ENCODE data around the gene WDR20. TPM values are rescaled to one million over a fixed set of nuclear protein-coding genes. Genes with fewer than 3 reads are reported as not detected.

WDR20 gene
- total and polyA plus RNA-seq, 2 of the 4 experiments (the other 2 are of a cell fraction), result 20.3 to 27.4 TPM

GRCh38 chr14:102145395-102145794 is 5.7 kb downstream of the WDR20 start:
- ChIA-PET POLR2A (ENCODE audit: unreplicated experiment) (no interaction called here), CTCF (no interaction called here)
- Histone ChIP-seq H2BK120ac (ENCODE audit: low read depth, low read length) (no peak overlapping the region), H3K9ac (ENCODE audit: low read depth, low read length) (no peak overlapping the region), H4K8ac (ENCODE audit: low read depth in 2 of 2, low read length in 2 of 2) (no peak overlapping the region), H3K23ac (ENCODE audit: low read depth, low read length) (no peak overlapping the region), H2AFZ (replicated peaks; ENCODE audit: low read length, poor library complexity) (no peak overlapping the region), H3K79me1 (ENCODE audit: low read depth in 1 of 2, low read length in 2 of 2) (peaks cover 12 to 67% of the 10 kb centered on the region in 2 experiments), H3K56ac (ENCODE audit: extremely low read depth, insufficient read depth, low read length) (no peak overlapping the region), H3K27me3 (ENCODE audit: control insufficient read depth, insufficient read depth, low read length) (no peaks in the 10 kb centered on the region), H2BK15ac (ENCODE audit: low read depth, low read length) (no peak overlapping the region), H3K18ac (ENCODE audit: low read depth, low read length) (no peak overlapping the region), H2BK20ac (ENCODE audit: low read depth, low read length) (no peak overlapping the region), H2BK5ac (ENCODE audit: low read depth, low read length, poor library complexity, severe bottlenecking) (no peak overlapping the region), H2AK9ac (replicated peaks; ENCODE audit: low read depth, low read length, poor library complexity) (no peak overlapping the region), H4K20me1 (ENCODE audit: insufficient read depth, low read length) (peaks cover 61% of the 10 kb centered on the region), H3K9me3 (ENCODE audit: control insufficient read depth, insufficient read depth, low read length) (no peaks in the 10 kb centered on the region), H4K5ac (ENCODE audit: low read depth, low read length) (no peak overlapping the region), H2AK5ac (ENCODE audit: low read depth, low read length) (no peak overlapping the region; the same call in 1 of the 2 replicates), H3K4me2 (ENCODE audit: low read depth, low read length) (no peak overlapping the region), H3K36me3 (ENCODE audit: control insufficient read depth, insufficient read depth, low read length) (peaks cover 3% of the 10 kb centered on the region), H3K4ac (ENCODE audit: low read depth, low read length) (no peak overlapping the region), H3K14ac (replicated peaks; ENCODE audit: low read depth, low read length) (no peak overlapping the region), H4K91ac (ENCODE audit: insufficient read depth, low read depth, low read length) (no peak overlapping the region), H3K4me3 (ENCODE audit: insufficient read depth, low read depth, low read length) (no peak overlapping the region), H3K9me1 (ENCODE audit: insufficient read depth, low read length) (peaks cover 5% of the 10 kb centered on the region; the same call in 1 of the 2 replicates), H3K27ac (ENCODE audit: insufficient read depth, low read length) (no peak overlapping the region), H3K4me1 (ENCODE audit: control insufficient read depth, insufficient read depth, low read length) (no peaks in the 10 kb centered on the region; the same call in 1 of the 2 replicates)
- dilution Hi-C loops (cut with HindIII; ENCODE audit: low sequenced_read_pairs, unreplicated experiment) (no loop called here), intact Hi-C loops (cut with micrococcal nuclease) (loop anchor here (5.0 kb wide), 1 partner anchor 147 kb away; no protein-coding TSS in a partner anchor), in situ Hi-C loops (cut with MboI; ENCODE audit: low sequenced_read_pairs) (loop anchor here (10.0 kb wide), 1 partner anchor 169 kb away; the partner anchor contains the start of gene ZNF839)
- no peak for DNase-seq
- no peak for TF ChIP-seq USF2 (IDR thresholded peaks at IDR 0.05; ENCODE audit: low read depth, low read length)
- no peak for TF ChIP-seq BHLHE40 (IDR thresholded peaks at IDR 0.05; ENCODE audit: low read depth, low read length)
- TF ChIP-seq FOS (IDR thresholded peaks at IDR 0.05; ENCODE audit: low read depth, low read length), result no peak
- TF ChIP-seq RCOR1 (IDR thresholded peaks at IDR 0.05; ENCODE audit: insufficient replicate concordance, low read length), result no peak
- TF ChIP-seq MXI1 (IDR thresholded peaks at IDR 0.05; ENCODE audit: borderline replicate concordance, low read depth, low read length), result no peak
- no peak for TF ChIP-seq POLR2A (IDR thresholded peaks at IDR 0.05; ENCODE audit: low read depth, low read length)
- TF ChIP-seq MAFK (IDR thresholded peaks at IDR 0.05; ENCODE audit: low read depth, low read length), result no peak
- TF ChIP-seq RAD21 (IDR thresholded peaks at IDR 0.05; ENCODE audit: low read length), result no peak
- ATAC-seq (ENCODE audit: low read depth), result no peak
- WGBS, 2 experiments (ENCODE audit: extremely low coverage in 2 of 2, insufficient read length in 1 of 2), result 100% methylated on average over 1 of the region's 6 CpGs; no CpG with 5 or more reads in 1 of the 2 experiments
- no TSS peak for BruUV-seq (replicated peaks)
